HG02763 (cell line): ENCODE data around the gene ADAMTS12.

Source experiments
- ATAC-seq: cut with Tn5 transposase; IDR thresholded peaks from one replicate; pipeline ENCODE4 v1.9.1; 2021; ENCODE audit warnings: mild to moderate bottlenecking, moderate library complexity; ENCODE audit not compliant: unreplicated experiment

ADAMTS12 gene

DNA sequence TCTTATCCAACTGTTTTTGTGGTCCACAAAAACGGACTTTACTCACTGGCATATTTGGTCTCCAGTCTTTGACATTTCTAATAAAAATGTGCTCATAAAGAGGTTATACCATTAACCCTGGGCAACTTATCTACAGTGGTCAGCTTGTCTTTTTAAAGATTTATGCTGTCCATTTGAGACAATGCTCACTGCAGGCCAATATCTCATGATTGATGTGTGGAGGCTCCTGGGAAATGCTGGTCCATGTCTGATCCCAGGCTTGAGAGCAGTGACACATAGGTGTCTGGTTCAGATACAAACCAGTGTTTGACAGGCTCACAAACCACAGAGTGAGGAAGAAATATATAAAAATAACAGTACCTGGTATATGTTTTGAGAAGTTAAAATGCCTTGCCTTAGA lies 270.3 kb downstream of the ADAMTS12 start:
- ATAC-seq, result no peak

DNA sequence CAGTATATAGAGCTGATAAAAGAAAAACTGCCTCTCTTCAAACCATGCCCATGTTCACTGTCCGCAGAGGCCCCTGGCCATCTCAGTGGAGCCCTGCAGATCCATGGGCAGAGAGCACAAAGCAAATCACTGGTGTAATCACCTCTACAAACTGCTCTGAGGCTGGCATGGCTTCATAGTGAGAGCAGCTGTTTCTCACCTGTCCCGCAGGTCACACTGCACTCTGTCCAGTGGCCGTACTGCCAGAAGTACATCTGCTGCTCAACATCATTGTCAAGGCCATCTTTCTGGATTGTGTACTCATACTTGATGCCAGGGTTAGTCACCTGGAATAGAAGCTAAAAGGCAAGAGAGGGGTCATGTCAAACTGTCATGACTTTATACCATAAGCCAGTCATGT lies 277.8 kb downstream of the ADAMTS12 start:
- no peak for ATAC-seq

DNA sequence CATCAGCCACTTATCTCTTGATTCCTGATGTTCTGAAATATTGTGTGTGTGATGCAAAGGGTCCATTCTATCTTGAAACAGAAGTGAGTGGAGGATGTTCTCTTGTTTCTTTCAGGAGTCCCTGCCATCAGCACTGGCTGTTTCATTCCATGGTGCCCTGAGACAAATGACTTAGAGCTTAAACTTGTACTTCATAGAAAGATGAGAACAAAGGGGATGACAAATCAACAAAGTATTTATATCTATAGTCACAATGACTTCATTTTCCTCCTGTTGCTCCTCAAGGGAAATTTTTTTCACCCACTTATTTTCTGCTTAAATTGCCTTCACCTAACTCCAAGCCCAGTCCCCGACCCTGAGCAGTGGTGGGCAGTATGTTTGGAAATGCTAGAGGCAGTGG lies 279.4 kb downstream of the ADAMTS12 start:
- no peak for ATAC-seq

DNA sequence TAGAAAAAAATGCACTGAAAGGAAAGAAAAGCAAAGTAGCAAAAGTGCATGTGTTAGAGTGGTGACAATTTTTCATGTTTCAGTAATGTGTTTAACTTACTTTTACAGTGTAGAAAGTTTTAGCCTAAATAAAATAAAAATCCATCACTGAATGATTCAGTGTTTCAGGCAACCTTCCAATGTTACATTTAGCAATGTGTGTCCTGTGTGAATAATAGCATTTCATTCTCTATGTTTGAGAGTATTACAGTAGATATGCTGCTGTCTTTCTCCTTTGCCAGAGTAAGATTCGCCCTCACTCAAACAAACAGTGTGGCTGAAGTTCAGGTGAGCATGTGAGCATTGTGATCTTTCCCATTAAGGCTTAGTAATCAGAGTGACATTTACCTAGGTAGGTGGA lies 279.9 kb downstream of the ADAMTS12 start:
- ATAC-seq, result no peak

DNA sequence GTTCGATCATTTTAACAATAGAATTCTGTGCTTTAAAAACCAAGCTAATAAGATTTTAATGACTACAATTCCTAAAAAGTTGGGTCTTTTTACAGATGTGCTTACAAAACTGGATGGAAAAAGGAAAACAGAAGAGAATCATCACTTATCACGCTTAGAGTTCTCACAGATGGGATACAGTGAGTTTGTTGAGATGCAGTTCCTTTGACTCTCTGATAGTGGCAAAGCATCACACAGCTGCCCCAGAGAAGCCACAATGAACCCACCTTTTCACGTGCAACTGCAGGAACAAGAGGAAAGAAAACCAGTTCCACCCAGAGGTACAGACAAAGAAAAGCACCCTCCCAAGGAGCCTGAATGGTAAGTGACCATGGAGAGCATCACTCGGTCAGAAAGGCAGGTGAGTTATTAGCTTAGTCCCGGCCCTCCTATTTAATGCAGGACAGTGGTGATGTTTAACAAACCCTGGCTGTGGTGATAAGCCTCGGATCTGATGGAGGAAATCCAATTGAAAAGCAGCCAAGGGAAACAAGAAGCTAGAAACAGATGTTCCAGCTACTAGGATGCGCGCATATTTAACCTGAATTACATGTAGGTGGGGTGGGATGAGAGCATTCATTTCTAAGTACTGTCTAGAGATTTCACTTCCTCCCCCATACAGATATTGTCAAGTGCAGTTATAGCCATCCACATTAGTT lies 283.3 kb downstream of the ADAMTS12 start:
- ATAC-seq, result no peak

DNA sequence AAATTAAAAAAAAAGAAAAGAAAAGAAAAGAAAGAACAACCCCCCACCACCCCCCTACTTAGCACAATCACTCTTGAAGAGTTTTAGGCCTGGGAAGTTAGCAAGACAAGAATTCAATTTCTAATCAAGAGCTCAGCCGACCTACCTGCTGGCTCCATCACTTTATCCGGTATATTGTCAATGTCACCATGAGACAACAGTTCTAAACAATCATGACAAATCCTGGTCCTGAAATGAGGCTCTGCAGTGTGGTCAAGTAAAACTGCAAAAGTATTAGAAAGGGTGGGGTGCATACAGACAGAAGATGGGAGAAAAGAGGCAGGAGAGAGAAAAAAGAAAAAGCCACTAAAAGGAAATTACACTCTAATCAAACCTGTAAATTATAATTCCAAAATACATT lies 287.3 kb downstream of the ADAMTS12 start:
- no peak for ATAC-seq

DNA sequence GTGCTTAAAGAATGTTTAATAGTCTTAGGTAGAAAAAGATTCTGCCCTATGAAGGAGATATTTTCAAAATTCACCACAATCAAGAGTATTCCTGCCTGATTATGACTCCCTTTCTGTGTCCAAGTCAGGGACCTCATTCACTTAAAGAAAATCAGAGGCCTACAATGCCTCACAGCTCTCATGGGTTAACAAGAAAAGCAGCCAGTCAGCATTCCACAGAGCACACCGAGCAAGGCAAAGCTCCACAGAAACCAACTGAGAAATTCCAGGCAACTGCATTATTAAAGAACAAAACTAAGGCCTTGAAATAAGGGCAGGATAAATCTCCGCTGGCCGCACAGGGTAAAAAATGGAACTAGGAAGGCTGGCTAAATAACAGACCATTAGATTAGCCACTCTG lies 289.9 kb downstream of the ADAMTS12 start:
- no peak for ATAC-seq

DNA sequence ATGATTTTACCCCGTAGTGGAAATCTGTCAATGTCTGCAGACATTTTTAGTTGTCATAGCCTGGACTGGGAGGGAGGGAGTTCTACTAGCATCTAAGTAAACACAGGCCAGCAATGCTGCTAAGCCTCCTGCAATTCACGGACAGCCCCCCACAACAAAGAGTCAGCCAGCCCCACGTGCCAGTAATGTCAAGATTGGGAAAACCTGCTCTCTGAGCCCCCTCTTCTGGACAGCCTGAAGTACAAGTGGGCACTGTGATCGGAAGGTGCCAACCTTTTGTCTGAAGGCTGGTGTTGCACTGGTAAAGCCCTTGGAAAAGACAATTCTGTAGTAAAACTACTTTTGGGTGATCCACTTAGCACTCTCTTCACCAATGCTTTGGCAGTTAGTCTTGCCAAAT lies 296.5 kb downstream of the ADAMTS12 start:
- ATAC-seq, result no peak

DNA sequence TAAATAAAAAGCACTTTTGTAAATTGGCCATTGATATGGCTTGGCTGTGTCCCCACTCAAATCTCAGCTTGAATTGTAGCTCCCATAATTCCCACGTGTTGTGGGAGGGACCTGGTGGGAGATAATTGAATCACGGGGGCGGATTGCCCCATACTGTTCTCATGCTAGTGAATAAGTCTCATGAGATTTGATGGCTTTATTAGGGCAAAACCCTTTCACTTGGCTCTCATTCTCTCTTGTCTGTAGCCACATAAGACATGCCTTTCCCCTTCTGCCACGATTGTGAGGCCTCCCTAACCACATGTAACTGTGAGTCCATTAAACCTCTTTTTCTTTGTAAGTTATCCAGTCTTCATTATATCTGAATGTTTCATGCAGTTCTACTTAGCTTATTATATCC lies 297.8 kb downstream of the ADAMTS12 start:
- ATAC-seq, result no peak

DNA sequence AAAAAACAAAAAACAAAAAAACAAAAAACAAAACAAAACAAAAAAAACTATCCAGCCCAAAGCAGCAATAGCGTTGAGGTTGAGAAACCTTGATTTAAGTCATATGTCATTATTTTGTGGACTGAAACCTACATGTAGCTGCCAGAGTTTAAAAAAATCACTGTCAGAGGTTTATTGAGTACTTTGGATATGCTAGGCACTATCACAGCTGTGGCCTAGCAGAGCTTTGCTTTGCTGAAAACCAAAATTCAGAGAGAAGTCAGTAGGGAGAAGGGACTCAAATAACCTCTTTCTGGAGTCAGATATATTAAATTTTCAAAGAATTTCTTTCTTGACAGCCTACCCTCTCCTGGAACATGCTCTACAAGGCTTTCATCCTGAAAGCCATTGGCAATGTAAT lies 299.5 kb downstream of the ADAMTS12 start:
- no peak for ATAC-seq

DNA sequence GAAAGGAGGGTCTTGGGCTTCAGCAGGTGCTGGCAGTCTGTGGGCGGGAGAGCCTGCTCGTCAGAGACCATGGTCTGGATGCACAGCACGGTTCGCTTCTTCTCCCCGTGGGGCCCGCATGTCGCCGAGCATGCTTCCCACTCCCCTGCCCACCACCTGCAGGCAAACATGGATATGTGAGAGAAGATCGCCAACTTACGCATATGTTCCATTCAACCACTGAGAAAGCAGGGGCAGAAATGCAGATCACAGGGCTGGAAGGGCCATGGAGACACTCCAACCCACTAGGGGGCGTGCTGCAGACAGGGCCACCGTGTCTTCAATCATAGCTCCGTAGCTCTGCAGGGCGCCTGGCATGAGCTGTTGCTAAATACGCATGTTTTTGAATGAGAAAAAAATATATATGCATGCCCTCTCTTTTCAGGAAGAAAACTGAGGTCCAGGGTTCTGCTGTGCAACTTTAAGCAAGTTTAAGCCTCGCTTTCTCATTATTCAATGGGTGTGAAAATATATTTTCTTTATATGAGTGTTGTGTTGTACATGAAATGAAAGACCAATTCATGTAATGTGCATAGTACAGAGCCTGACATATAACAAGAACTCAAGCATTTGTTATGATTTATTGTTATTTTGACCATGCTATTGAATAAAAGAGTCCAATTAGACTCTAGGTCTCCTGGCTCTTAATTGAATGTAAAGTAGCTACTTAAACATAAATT lies 303.0 kb downstream of the ADAMTS12 start:
- no peak for ATAC-seq

DNA sequence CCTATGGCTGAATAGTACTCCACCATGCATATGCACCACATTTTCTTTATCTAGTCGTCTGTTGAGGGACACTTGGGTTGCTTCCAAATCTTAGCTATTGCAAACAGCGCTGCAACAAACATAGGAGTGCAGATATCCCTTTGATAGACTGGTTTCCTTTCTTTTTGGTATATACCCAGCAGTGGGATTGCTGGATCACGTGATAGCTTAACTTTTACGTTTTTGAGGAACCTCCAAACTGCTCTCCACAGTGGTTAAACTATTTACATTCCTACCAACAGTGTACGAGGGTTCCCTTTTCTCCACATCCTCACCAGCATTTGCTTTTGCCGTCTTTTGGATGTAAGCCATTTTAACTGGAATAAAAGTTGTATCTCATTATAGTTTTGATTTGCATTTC lies 308.5 kb downstream of the ADAMTS12 start:
- ATAC-seq, result no peak

DNA sequence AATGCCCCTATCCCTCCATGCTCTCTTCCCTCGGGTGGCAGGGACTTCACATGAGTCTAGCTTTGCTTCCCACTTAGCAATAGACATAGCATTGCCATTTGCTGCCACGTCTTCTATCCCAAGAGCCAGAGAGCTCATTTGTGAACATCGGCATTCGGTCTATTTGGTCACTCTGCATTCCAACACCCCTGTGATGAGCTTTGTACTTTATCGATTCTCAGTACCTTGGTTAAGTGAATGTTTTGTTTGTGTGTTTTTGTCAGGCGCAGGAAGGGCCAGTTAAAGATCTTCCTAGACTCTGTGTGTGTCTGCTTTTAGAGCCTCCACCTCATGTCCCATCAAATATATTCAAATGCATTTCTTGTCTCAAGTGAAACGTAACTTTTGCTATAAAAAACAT lies 309.4 kb downstream of the ADAMTS12 start:
- no peak for ATAC-seq

DNA sequence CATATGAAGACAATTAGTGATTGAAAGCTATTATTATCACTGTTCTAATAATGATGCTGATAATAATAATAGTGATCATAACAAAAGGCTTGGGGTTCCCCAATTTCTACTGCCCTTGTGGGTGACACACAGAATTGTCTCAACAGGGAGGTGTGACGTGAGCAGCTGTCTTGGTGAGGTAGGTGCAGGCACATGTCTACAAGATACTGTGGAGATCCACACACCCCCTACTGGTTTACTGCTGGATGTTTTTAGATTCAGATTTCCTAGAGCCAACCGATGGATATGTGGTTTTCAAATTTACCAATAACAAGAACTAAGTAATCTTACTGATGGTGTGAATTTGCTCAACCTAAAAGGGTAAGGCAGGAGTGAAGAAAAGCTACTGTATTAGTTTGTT lies 312.0 kb downstream of the ADAMTS12 start:
- no peak for ATAC-seq

DNA sequence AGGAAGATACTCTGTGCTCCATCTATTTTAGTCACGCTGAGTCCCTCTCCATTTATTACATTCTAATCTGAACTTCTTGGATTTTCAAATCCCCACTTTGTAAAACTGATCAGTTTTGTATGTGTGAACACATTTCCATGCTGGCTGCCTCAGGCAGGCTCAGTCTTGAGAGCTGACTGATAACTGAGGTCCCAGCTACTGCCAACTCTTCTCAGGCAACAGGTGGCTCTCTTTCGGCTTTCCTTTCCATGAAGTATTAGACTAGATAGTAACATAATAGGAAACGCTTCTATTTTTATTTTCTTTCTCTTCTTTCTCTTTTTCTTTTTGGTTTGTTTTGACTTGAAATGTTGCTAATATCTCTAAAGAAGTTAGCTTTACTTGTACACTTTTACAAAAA lies 312.6 kb downstream of the ADAMTS12 start:
- no peak for ATAC-seq

DNA sequence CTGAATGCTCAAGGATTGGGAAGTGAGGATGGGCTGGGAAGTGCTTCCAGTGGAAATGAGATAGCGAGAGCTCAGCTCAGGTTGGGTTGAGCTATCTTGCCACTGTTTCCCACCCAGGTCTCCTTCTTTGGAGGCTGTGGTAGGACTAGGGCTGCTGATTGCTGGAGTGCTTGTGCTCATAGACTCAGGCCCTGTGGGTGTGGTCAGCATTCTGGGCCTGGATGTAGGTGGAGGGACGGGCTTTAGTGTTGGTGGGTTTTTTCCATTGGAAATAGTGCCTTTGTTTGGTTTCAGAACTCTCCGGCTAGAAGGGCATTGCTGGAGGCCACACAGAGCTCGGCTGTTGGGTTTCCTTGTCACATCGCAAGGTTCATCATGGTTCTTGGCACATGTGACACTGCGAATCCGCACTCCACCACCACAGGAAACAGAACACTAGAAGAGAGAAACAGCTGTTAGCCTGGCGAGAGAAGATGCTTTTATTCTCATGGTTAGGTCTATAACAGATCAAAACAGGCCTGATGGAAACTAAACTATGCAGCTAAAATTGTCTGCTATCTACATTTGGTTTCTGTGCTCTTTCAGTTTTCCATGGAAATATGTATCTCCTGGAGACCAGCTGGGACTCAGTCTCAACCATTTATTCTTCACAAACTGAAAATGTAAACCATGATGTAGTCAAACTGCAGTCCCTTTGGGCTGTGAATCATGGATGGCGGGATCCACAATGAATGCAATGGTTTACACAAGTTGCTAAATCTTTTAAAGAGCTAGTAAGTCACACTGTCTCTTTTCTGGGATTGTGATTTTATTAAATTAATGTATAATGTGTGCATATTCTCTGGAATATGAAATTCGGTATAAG lies 314.8 kb downstream of the ADAMTS12 start:
- no peak for ATAC-seq

DNA sequence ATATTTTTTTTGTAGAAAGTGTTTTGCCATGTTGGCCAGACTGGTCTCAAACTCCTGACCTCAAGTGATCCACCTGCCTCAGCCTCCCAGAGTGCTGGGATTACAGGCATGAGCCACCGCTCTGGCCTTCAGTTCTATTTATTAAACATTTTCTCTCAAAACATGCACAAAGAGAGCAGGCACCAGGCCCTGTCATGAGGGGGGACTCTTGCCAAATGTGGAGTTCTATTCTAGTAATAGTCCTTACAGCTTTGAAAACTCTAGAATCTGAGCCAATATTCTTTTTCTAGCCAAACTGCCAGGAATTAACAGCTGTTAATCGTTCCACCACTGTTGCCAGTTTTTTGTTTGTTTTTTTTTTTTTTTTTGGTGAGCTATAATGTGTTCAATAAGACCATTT lies 326.5 kb downstream of the ADAMTS12 start:
- ATAC-seq, result no peak

DNA sequence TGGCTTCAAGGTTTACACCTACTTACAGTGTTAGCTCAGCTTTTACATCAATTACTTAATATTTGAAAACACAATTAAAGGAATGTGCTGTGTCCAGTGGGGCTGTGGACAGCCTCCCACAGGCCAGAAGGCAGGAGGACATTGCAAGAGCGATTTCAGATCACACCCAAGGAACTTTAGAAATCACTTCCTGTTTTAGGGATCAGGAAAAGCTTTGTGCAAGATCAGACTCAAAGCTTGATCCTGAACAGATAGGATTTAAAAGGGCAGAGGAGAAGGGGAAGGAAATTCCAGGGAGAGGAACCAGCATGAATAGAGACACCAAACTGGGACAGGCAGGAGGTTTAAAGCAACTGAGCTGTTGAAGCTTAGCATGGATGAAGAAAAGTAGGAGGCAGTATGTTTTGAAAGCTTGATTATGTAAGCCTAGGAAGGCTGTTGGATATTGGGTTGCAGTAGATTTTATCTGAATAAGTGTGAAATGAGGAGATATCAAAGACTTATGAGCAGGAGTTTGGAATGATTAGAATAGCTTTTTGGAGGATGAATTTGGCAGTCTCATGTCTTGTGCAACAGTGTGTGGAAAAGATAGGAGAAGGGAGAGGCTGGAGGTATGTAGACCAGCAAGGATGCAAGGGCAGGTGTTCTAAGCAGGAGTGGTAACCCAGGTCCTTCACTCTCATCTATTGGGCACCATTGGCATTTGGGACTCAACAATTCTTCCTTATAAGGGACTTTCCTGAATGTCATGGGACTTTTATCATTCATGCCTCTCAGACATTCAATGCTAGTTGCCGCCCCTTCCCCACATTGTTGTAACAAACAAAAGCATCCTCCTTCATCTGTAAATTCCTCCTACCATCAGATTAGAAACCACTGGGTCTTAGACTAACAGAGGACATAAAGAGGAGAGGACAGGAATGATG lies 327.5 kb downstream of the ADAMTS12 start:
- ATAC-seq, result no peak

DNA sequence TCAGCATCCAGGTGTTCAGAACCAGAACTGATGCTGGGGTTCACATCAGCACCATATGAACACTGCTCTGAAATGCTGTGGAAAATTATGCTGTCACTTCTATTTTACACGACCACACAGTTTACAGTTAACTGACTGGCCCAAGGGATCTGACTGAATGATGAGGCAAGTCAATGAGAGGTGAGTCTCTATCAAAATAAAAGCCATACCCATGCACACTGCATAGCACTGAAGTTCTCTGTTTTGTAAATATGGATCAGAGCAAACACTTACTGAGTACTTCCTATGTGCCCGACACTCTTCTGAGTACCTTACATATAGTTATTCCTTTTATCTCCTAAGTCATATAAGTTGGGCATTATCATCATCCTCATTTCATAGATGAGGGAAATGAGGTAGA lies 328.3 kb downstream of the ADAMTS12 start:
- no peak for ATAC-seq

DNA sequence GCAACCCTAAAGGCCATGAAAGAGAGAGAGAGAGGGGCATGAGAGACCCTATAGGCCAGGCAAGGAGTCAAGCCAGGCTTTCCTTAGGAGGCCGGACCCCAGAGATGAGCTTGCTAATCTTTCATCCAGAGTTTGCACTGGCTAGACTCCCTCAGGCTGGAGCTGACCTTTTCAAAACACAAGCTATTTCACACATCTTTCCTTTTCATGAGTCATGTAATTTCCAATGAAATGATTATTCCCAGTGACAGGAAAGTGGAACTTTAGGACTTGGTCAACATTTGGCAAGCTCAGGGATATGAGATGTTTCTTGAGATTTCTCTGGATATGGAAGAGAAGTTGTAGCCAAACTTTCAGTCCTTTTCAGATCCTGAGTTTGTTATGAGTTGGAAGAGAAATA lies 333.3 kb downstream of the ADAMTS12 start:
- no peak for ATAC-seq

DNA sequence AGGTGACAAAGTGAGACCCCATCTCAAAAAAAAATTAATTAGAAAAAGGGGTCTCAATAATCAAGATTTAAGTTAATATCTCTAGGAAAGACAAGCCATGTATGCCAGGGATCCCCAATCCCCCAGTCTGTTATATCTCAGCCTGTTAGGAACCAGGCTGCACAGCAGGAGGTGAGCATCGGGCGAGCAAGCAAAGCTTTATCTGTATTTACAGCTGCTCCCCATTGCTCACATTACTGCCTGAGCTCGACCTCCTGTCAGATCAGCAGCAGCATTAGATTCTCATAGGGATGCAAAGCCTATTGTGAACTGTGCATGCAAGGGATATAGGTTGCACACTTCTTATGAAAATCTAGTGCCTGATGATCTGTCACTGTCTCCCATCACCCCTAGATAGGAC lies 334.2 kb downstream of the ADAMTS12 start:
- ATAC-seq, result no peak
